Chondrocyte (in vitro differentiated cells): Measurements from ENCODE around the gene CTIF. TPM values are rescaled to one million over a fixed set of nuclear protein-coding genes. Genes with fewer than 3 reads are reported as not detected.

Experiments used
- DNase-seq: peaks from one replicate; pipeline ENCODE4 v3.0.0; 2021; ENCODE audit warnings: mixed read lengths, low spot score
- H3K27ac Mint-ChIP-seq: one replicate; pipeline ENCODE4 v1.8.0; 2021; ENCODE audit warnings: mild to moderate bottlenecking, moderate library complexity, mixed read lengths; ENCODE audit not compliant: unreplicated experiment
- H3K27me3 Mint-ChIP-seq: 2 replicates; pipeline ENCODE4 v1.8.0; 2021; ENCODE audit warnings: low read depth, mixed read lengths
- H3K36me3 Mint-ChIP-seq: 2 replicates; pipeline ENCODE4 v1.8.0; 2021; ENCODE audit warnings: low read depth, mixed read lengths
- H3K4me1 Mint-ChIP-seq: 2 replicates; pipeline ENCODE4 v1.8.0; 2021; ENCODE audit warnings: low read depth, mild to moderate bottlenecking, mixed read lengths
- H3K4me3 Mint-ChIP-seq: one replicate; pipeline ENCODE4 v1.8.0; 2021; ENCODE audit warnings: mild to moderate bottlenecking, moderate library complexity, mixed read lengths; ENCODE audit not compliant: unreplicated experiment
- H3K9me3 Mint-ChIP-seq: 2 replicates; pipeline ENCODE4 v1.8.0; 2021; ENCODE audit warnings: low read depth, mixed read lengths
- total RNA-seq: library from RNA; stranded (reverse); gene quantifications from 3 replicates; pipeline ENCODE4 v1.2.1, GENCODE V29; 2021
- TF ChIP-seq, protein P1 (sequence below): fragments of 200-600 bp; sonication (generic); IDR thresholded peaks from 2 replicates; pipeline ENCODE4 v1.5.0; 2021; ENCODE audit warnings: antibody characterized with exemption, mild to moderate bottlenecking, moderate library complexity

Gene CTIF
- total RNA-seq, 1 donor from 2014 or later: 184 TPM

GRCh38 chr18:48663096-48663930 is 124.5 kb downstream of the CTIF start:
- peaks cover 22% of the 10 kb centered on the region for H3K36me3 Mint-ChIP-seq
- peaks cover 32% of the 10 kb centered on the region for H3K4me1 Mint-ChIP-seq
- H3K4me3 Mint-ChIP-seq: no peak overlapping the region
- H3K27ac Mint-ChIP-seq: peak overlapping the region; percentile 87
- peaks cover 9% of the 10 kb centered on the region for H3K9me3 Mint-ChIP-seq
- TF ChIP-seq, protein P1, sequence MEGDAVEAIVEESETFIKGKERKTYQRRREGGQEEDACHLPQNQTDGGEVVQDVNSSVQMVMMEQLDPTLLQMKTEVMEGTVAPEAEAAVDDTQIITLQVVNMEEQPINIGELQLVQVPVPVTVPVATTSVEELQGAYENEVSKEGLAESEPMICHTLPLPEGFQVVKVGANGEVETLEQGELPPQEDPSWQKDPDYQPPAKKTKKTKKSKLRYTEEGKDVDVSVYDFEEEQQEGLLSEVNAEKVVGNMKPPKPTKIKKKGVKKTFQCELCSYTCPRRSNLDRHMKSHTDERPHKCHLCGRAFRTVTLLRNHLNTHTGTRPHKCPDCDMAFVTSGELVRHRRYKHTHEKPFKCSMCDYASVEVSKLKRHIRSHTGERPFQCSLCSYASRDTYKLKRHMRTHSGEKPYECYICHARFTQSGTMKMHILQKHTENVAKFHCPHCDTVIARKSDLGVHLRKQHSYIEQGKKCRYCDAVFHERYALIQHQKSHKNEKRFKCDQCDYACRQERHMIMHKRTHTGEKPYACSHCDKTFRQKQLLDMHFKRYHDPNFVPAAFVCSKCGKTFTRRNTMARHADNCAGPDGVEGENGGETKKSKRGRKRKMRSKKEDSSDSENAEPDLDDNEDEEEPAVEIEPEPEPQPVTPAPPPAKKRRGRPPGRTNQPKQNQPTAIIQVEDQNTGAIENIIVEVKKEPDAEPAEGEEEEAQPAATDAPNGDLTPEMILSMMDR: no peak
- DNase-seq: no peak
- no peaks in the 10 kb centered on the region for H3K27me3 Mint-ChIP-seq

- peaks cover 32% of the 10 kb centered on the region for H3K4me1 Mint-ChIP-seq
- H3K27ac Mint-ChIP-seq: no peak overlapping the region
- peaks cover 26% of the 10 kb centered on the region for H3K36me3 Mint-ChIP-seq
- H3K9me3 Mint-ChIP-seq: peaks cover 9% of the 10 kb centered on the region
- TF ChIP-seq, protein P1: peak; percentile 88
- H3K27me3 Mint-ChIP-seq: no peaks in the 10 kb centered on the region
- no peak for DNase-seq
- H3K4me3 Mint-ChIP-seq: no peak overlapping the region
Observed at GRCh38 chr18:48663931-48664847, 125.4 kb downstream of the CTIF start.

DNA sequence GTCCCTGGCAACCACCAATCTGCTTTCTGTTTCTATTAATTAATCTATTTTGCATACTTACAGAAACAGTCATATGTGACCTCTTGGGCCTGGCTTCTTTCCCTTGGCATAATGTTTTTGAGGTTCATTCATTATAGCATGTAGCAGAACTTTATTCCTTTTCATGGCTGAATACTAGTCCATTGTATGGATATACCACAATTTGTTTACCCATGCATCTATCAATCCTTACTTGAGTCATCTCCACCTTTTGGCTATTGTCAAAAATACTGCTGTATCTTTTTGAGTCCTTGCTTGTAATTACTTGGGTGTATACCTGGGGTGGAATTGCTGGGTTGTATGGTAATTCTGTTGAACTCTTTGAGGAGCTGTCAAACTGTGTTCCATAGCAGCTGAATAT is 126.8 kb downstream of the CTIF start:
- TF ChIP-seq, protein P1: no peak

DNA sequence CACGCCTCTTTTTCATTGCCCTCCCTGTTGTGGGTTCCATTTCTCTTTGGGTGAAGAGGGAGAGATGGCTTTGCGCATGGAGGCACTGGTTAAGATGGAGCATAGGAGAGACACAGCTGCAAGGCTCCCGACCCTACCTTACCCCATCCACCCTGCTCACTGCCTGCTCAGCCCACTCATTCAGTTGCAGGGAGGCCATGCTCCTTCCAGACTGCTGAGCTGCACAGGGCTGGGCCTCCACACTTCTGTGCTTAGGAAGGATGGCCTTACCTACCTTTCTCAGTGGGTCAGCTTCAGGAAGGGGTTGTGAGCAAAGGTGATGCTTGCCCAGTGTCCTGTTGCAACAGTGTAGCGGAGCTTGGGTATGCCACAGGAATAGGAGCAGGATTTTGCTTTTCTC is 127.8 kb downstream of the CTIF start:
- peaks cover 14% of the 10 kb centered on the region for H3K9me3 Mint-ChIP-seq
- H3K27ac Mint-ChIP-seq: peak overlapping the region; percentile 6
- DNase-seq: no peak
- H3K4me3 Mint-ChIP-seq: no peak overlapping the region
- TF ChIP-seq, protein P1: no peak
- H3K36me3 Mint-ChIP-seq: peaks cover 36% of the 10 kb centered on the region
- H3K4me1 Mint-ChIP-seq: peaks cover 20% of the 10 kb centered on the region
- H3K27me3 Mint-ChIP-seq: no peaks in the 10 kb centered on the region

More for the DNA sequence above, 126.8 kb downstream of the CTIF start:
- H3K27me3 Mint-ChIP-seq: no peaks in the 10 kb centered on the region
- H3K36me3 Mint-ChIP-seq: peaks cover 26% of the 10 kb centered on the region
- DNase-seq: no peak
- peaks cover 9% of the 10 kb centered on the region for H3K9me3 Mint-ChIP-seq
- H3K4me1 Mint-ChIP-seq: peaks cover 30% of the 10 kb centered on the region
- H3K27ac Mint-ChIP-seq: no peak overlapping the region
- H3K4me3 Mint-ChIP-seq: no peak overlapping the region
